ENCODE measurements around the gene SWSAP1. TPM values are rescaled to one million over a fixed set of nuclear protein-coding genes. Genes with fewer than 3 reads are reported as not detected.

SWSAP1 gene
- total RNA-seq, 1 experiment from 2014 or later, result 3.0 TPM

GRCh38 chr19:11390933-11391680, 16.6 kb downstream of the SWSAP1 start:
- Mint-ChIP-seq H3K4me1 (peaks cover 6% of the 10 kb centered on the region), H3K27me3 (ENCODE audit: low read depth) (no peaks in the 10 kb centered on the region; the same call in 1 of the 2 replicates), H3K4me3 (no peak overlapping the region), H3K27ac (no peak overlapping the region), H3K36me3 (peaks cover 17% of the 10 kb centered on the region), H3K9me3 (peaks cover 13% of the 10 kb centered on the region)
- ChIA-PET CTCF (interaction anchor here (0.9 to 3.4 kb wide), 6 partner anchors 8 to 91 kb away, joined by 3 to 26 read pairs (median 5); partner anchors contain the start of gene PRKCSH), POLR2A (interaction anchor here (0.7 to 1.4 kb wide), 2 partner anchors 10 to 38 kb away, joined by 4 to 5 read pairs; no protein-coding TSS in a partner anchor)
- DNase-seq (ENCODE audit: low spot score), result no peak
- no peak for TF ChIP-seq NFATC4 (CRISPR knock-in tag; IDR thresholded peaks at IDR 0.05)
- no peak for TF ChIP-seq JAZF1 (CRISPR knock-in tag; IDR thresholded peaks at IDR 0.05)
- peak; percentile 92 for TF ChIP-seq PRDM15 (CRISPR knock-in tag; IDR thresholded peaks at IDR 0.05)
- no peak for TF ChIP-seq AR (CRISPR knock-in tag; IDR thresholded peaks at IDR 0.05)
- no peak for TF ChIP-seq FOXP1 (CRISPR knock-in tag; IDR thresholded peaks at IDR 0.05; ENCODE audit: borderline replicate concordance)
- no peak for TF ChIP-seq KAT7 (CRISPR knock-in tag; IDR thresholded peaks at IDR 0.05; ENCODE audit: borderline replicate concordance)
- no peak for ATAC-seq

GRCh38 chr19:11397089-11397610, 22.7 kb downstream of the SWSAP1 start:
- Mint-ChIP-seq H3K36me3 (peaks cover 41% of the 10 kb centered on the region), H3K27ac (no peak overlapping the region), H3K4me1 (peaks cover 6% of the 10 kb centered on the region), H3K27me3 (ENCODE audit: low read depth) (no peaks in the 10 kb centered on the region; the same call in 1 of the 2 replicates), H3K9me3 (peaks cover 4% of the 10 kb centered on the region; the same call in 1 of the 2 replicates), H3K4me3 (no peak overlapping the region)
- no peak for ATAC-seq
- TF ChIP-seq MYBL2 (CRISPR knock-in tag; IDR thresholded peaks at IDR 0.05), result no peak
- no peak for TF ChIP-seq STAT6 (CRISPR knock-in tag; conservative IDR thresholded peaks at IDR 0.05; ENCODE audit: low read depth)
- no peak for TF ChIP-seq ZNF219 (CRISPR knock-in tag; IDR thresholded peaks at IDR 0.05; ENCODE audit: borderline replicate concordance)
- no peak for TF ChIP-seq RELA (CRISPR knock-in tag; IDR thresholded peaks at IDR 0.05; ENCODE audit: borderline replicate concordance)
- TF ChIP-seq SP1 (CRISPR knock-in tag; conservative IDR thresholded peaks at IDR 0.05), result no peak
- TF ChIP-seq ATF2 (CRISPR knock-in tag; IDR thresholded peaks at IDR 0.05; ENCODE audit: borderline replicate concordance, low read depth), result no peak
- no peak for TF ChIP-seq OVOL2 (CRISPR knock-in tag; IDR thresholded peaks at IDR 0.05; ENCODE audit: borderline replicate concordance)
- no peak for TF ChIP-seq PREB (CRISPR knock-in tag; IDR thresholded peaks at IDR 0.05; ENCODE audit: borderline replicate concordance)
- no peak for TF ChIP-seq E2F4 (CRISPR knock-in tag; IDR thresholded peaks at IDR 0.05; ENCODE audit: borderline replicate concordance, low read depth)
- TF ChIP-seq SOX15 (CRISPR knock-in tag; IDR thresholded peaks at IDR 0.05), result no peak
- DNase-seq (ENCODE audit: low spot score), result no peak
- ChIA-PET POLR2A (interaction anchor here (0.6 to 0.8 kb wide), 2 partner anchors 10 to 104 kb away, joined by 4 read pairs; no protein-coding TSS in a partner anchor), CTCF (interaction anchor here (1.0 to 2.4 kb wide), 3 partner anchors 14 to 103 kb away, joined by 4 to 6 read pairs (median 4); no protein-coding TSS in a partner anchor)

Measured in WTC11 (cell line).